ENCODE measurements around the gene TPD52L2.

The TPD52L2 gene

DNA sequence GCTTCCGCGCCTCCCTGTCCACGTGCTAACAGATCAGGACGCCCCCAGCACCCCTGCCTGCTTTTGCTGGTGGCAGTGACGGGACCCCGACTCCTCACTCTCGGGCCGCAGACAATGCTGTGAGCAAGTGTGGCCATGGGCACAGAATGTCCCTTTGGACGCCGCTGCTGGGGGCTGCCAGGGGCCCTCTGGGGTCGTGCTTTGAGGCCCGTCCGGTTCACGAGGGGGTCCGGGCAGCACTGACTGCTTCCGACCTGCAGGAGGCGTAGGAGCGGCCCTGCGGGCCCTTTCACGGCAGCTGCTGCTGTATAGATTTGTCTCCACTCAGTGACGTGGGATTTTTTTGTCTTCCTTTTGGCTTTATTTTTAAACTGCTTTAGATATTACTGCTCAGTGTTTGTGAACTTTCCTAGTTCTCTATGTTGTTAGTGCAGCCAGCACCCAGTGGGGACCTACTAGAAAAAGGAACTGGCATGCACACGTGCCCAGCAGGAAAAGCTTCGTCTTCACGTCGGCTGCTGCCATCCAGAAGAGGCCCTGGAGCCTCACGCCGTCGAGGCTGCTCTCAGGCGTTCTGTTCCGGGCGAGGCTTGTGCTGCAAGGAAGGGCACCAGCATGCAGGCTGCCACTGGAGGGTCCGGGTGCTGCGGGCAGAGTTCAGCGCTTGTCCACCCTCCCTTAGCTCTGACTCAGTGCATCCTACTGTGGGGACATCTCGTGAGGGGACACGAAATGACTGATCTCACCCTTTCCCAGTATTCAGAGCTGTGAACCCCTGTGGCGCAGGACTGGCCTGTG, 69.4 kb downstream of the TPD52L2 start:
- Histone ChIP-seq H3K9ac (ENCODE audit: low read depth, low read length, poor library complexity, severe bottlenecking) (no peak overlapping the region), H3K27me3 (ENCODE audit: insufficient read depth, low read length, poor library complexity, severe bottlenecking) (no peaks in the 10 kb centered on the region), H3K9me2 (replicated peaks; ENCODE audit: low read depth, low read length) (no peaks in the 10 kb centered on the region), H3K9me3 (ENCODE audit: insufficient read depth, low read depth, low read length) (no peaks in the 10 kb centered on the region), H3K4me1 (ENCODE audit: insufficient read depth, low read length, poor library complexity, severe bottlenecking) (no peaks in the 10 kb centered on the region), H3K4me2 (ENCODE audit: low read depth, low read length, poor library complexity, severe bottlenecking) (no peak overlapping the region), H3K79me2 (ENCODE audit: insufficient read depth, low read length) (no peaks in the 10 kb centered on the region), H3F3A (ENCODE audit: low read depth) (no peaks in the 10 kb centered on the region; the same call in 1 of the 2 replicates), H3K36me3 (ENCODE audit: insufficient read depth, low read length) (peaks cover 63% of the 10 kb centered on the region; the same call in 1 of the 2 replicates), H2AFZ (ENCODE audit: low read length) (no peak overlapping the region), H3K4me3 (ENCODE audit: low read length, poor library complexity, severe bottlenecking) (no peak overlapping the region), H4K20me1 (ENCODE audit: insufficient read depth, low read length, poor library complexity, severe bottlenecking) (peaks cover 8% of the 10 kb centered on the region)
- TF ChIP-seq EZH2phosphoT487 (IDR thresholded peaks at IDR 0.05; ENCODE audit: borderline replicate concordance): no peak
- TF ChIP-seq, protein P1, sequence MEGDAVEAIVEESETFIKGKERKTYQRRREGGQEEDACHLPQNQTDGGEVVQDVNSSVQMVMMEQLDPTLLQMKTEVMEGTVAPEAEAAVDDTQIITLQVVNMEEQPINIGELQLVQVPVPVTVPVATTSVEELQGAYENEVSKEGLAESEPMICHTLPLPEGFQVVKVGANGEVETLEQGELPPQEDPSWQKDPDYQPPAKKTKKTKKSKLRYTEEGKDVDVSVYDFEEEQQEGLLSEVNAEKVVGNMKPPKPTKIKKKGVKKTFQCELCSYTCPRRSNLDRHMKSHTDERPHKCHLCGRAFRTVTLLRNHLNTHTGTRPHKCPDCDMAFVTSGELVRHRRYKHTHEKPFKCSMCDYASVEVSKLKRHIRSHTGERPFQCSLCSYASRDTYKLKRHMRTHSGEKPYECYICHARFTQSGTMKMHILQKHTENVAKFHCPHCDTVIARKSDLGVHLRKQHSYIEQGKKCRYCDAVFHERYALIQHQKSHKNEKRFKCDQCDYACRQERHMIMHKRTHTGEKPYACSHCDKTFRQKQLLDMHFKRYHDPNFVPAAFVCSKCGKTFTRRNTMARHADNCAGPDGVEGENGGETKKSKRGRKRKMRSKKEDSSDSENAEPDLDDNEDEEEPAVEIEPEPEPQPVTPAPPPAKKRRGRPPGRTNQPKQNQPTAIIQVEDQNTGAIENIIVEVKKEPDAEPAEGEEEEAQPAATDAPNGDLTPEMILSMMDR (conservative IDR thresholded peaks at IDR 0.05; ENCODE audit: low read length): peak; percentile 53

DNA sequence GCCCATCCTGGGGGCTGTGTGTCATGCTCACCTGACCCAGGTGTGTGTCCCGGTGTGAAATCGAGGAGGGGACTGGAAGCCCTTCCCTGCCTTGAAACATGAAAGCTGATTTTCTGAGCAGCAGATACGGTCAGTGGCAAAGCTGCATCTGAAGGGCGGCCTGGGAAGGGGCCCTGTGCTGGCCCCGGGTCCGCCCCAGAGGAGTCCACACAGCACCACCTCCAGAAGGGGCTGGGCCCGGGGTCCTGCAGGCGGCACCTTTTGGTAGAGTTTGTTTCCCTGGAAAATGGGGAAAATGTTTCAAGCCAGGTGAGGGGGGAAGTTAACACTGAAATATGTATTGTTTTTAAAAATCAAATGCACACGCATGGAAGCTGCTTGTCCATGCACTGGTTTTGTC, 70.4 kb downstream of the TPD52L2 start:
- no peaks in the 10 kb centered on the region for H3K4me1 ChIP-seq (ENCODE audit: insufficient read depth, low read length, poor library complexity, severe bottlenecking)
- H3K9ac ChIP-seq (ENCODE audit: low read depth, low read length, poor library complexity, severe bottlenecking): no peak overlapping the region
- H3K79me2 ChIP-seq (ENCODE audit: insufficient read depth, low read length): no peaks in the 10 kb centered on the region
- peaks cover 8% of the 10 kb centered on the region for H4K20me1 ChIP-seq (ENCODE audit: insufficient read depth, low read length, poor library complexity, severe bottlenecking)
- no peaks in the 10 kb centered on the region for H3K27me3 ChIP-seq (ENCODE audit: insufficient read depth, low read length, poor library complexity, severe bottlenecking)
- no peak overlapping the region for H3K4me2 ChIP-seq (ENCODE audit: low read depth, low read length, poor library complexity, severe bottlenecking)
- no peak overlapping the region for H3K4me3 ChIP-seq (ENCODE audit: low read length, poor library complexity, severe bottlenecking)
- no peaks in the 10 kb centered on the region for H3K9me2 ChIP-seq (replicated peaks; ENCODE audit: low read depth, low read length)
- no peak overlapping the region for H2AFZ ChIP-seq (ENCODE audit: low read length)
- no peaks in the 10 kb centered on the region; the same call in 1 of the 2 replicates for H3F3A ChIP-seq (ENCODE audit: low read depth)
- TF ChIP-seq, protein P1 (conservative IDR thresholded peaks at IDR 0.05; ENCODE audit: low read length): no peak
- TF ChIP-seq EZH2phosphoT487 (IDR thresholded peaks at IDR 0.05; ENCODE audit: borderline replicate concordance): no peak
- H3K9me3 ChIP-seq (ENCODE audit: insufficient read depth, low read depth, low read length): no peaks in the 10 kb centered on the region
- H3K36me3 ChIP-seq (ENCODE audit: insufficient read depth, low read length): peaks cover 62% of the 10 kb centered on the region; the same call in 1 of the 2 replicates

DNA sequence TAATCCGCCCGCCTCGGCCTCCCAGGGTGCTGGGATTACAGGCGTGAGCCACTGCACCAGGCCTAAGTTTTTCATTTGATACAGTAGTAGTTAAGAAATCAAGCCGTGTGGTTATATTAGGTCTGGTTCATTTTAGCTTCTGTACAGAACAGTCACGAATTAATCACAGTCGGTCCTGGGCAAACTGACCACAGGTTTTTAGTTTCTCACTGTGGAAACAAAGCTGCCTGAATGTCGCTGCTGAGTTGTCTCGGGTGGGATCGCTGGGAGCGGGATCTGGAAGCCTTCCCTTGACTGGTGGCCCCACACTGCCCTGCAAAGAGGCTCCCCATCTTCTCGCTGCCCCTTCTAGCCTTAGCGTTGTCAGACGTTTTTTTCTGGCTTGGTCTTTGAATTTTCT, 72.5 kb downstream of the TPD52L2 start:
- no peaks in the 10 kb centered on the region for H3K9me3 ChIP-seq (ENCODE audit: insufficient read depth, low read depth, low read length)
- no peak overlapping the region for H3K9ac ChIP-seq (ENCODE audit: low read depth, low read length, poor library complexity, severe bottlenecking)
- H3K4me1 ChIP-seq (ENCODE audit: insufficient read depth, low read length, poor library complexity, severe bottlenecking): no peaks in the 10 kb centered on the region
- no peaks in the 10 kb centered on the region for H3K79me2 ChIP-seq (ENCODE audit: insufficient read depth, low read length)
- no peak overlapping the region for H3K4me2 ChIP-seq (ENCODE audit: low read depth, low read length, poor library complexity, severe bottlenecking)
- no peak overlapping the region for H3K4me3 ChIP-seq (ENCODE audit: low read length, poor library complexity, severe bottlenecking)
- peaks cover 55% of the 10 kb centered on the region; the same call in 1 of the 2 replicates for H3K36me3 ChIP-seq (ENCODE audit: insufficient read depth, low read length)
- H3K9me2 ChIP-seq (replicated peaks; ENCODE audit: low read depth, low read length): no peaks in the 10 kb centered on the region
- no peaks in the 10 kb centered on the region; the same call in 1 of the 2 replicates for H3F3A ChIP-seq (ENCODE audit: low read depth)
- TF ChIP-seq, protein P1 (conservative IDR thresholded peaks at IDR 0.05; ENCODE audit: low read length): no peak
- TF ChIP-seq EZH2phosphoT487 (IDR thresholded peaks at IDR 0.05; ENCODE audit: borderline replicate concordance): no peak
- H3K27me3 ChIP-seq (ENCODE audit: insufficient read depth, low read length, poor library complexity, severe bottlenecking): no peaks in the 10 kb centered on the region
- peaks cover 15% of the 10 kb centered on the region for H4K20me1 ChIP-seq (ENCODE audit: insufficient read depth, low read length, poor library complexity, severe bottlenecking)
- no peak overlapping the region for H2AFZ ChIP-seq (ENCODE audit: low read length)

All from Loucy (cell line).